ENCODE results near the gene TOB2.
A peak's percentile ranks its signal among the peaks of the same experiment; 100 is the strongest.
"Not testable (repeated sequence)": the region's sequence is repeated elsewhere in the genome, so short reads cannot be mapped to it uniquely, and the experiment has no call there.

The TOB2 gene

GRCh38 chr22:41436322-41437113 is 10.1 kb downstream of the TOB2 start:
- no peak for TF ChIP-seq CTCF (IDR thresholded peaks at IDR 0.05; ENCODE audit: insufficient read depth, low read depth, low read length, missing control alignments)
- no peak overlapping the region for H3K4me3 ChIP-seq (ENCODE audit: low read length)
- no peak for DNase-seq (ENCODE audit: low read depth)

GRCh38 chr22:41435560-41435959 is 11.0 kb downstream of the TOB2 start:
- DNase-seq (ENCODE audit: low read depth), result no peak

GRCh38 chr22:41434361-41435003 is 12.1 kb downstream of the TOB2 start:
- H3K4me3 ChIP-seq (ENCODE audit: low read length), result not testable (repeated sequence)

More at GRCh38 chr22:41435560-41435959, 11.0 kb downstream of the TOB2 start:
- no peak for TF ChIP-seq CTCF (IDR thresholded peaks at IDR 0.05; ENCODE audit: insufficient read depth, low read depth, low read length, missing control alignments)
- no peak overlapping the region for H3K4me3 ChIP-seq (ENCODE audit: low read length)

GRCh38 chr22:41433480-41433879 is 13.1 kb downstream of the TOB2 start:
- H3K4me3 ChIP-seq (ENCODE audit: low read length); DNase-seq (ENCODE audit: low read depth): not testable (repeated sequence)

More at GRCh38 chr22:41434361-41435003, 12.1 kb downstream of the TOB2 start:
- not testable (repeated sequence) for DNase-seq (ENCODE audit: low read depth)

GRCh38 chr22:41431656-41432055 is 14.9 kb downstream of the TOB2 start:
- no peak overlapping the region for H3K4me3 ChIP-seq (ENCODE audit: low read length)
- no peak for TF ChIP-seq CTCF (IDR thresholded peaks at IDR 0.05; ENCODE audit: insufficient read depth, low read depth, low read length, missing control alignments)
- DNase-seq (ENCODE audit: low read depth), result no peak

GRCh38 chr22:41429951-41430332 is 16.7 kb downstream of the TOB2 start:
- no peak overlapping the region for H3K4me3 ChIP-seq (ENCODE audit: low read length)
- no peak for DNase-seq (ENCODE audit: low read depth)
- no peak for TF ChIP-seq CTCF (IDR thresholded peaks at IDR 0.05; ENCODE audit: insufficient read depth, low read depth, low read length, missing control alignments)

GRCh38 chr22:41429232-41429950 is 17.2 kb downstream of the TOB2 start:
- H3K4me3 ChIP-seq (ENCODE audit: low read length), result no peak overlapping the region
- no peak for TF ChIP-seq CTCF (IDR thresholded peaks at IDR 0.05; ENCODE audit: insufficient read depth, low read depth, low read length, missing control alignments)

More at GRCh38 chr22:41429232-41429950, 17.2 kb downstream of the TOB2 start:
- peak; percentile 51 for DNase-seq (ENCODE audit: low read depth)
